HepG2 (cell line): ENCODE data around the gene CD164L2. TPM values are rescaled to one million over a fixed set of nuclear protein-coding genes. Genes with fewer than 3 reads are reported as not detected.

ENCODE experiments used
- AFF4 ChIP-seq: sonication (generic); formaldehyde crosslinking; IDR thresholded peaks from 2 replicates; pipeline ENCODE4 v1.4.0; 2020; ENCODE audit warnings: missing genetic modification reagents
- HNF4G ChIP-seq, 2 experiments: sonication (generic) in 1 of 2; formaldehyde crosslinking in 1 of 2; IDR thresholded peaks; 2 replicates each; pipeline versions ENCODE4 v1.4.0 to v1.6.1; 2011 to 2020; ENCODE audit warnings: borderline replicate concordance in 2 of 2, low read depth in 2 of 2, mild to moderate bottlenecking in 2 of 2, low read length in 1 of 2, missing genetic modification reagents in 1 of 2, moderate library complexity in 1 of 2
- MAZ ChIP-seq, 2 experiments: sonication (generic) in 1 of 2; formaldehyde crosslinking in 1 of 2; IDR thresholded peaks; 2 replicates each; pipeline versions ENCODE4 v1.5.0 to v1.6.1; 2012 to 2020; ENCODE audit warnings: low read depth in 2 of 2, mild to moderate bottlenecking in 2 of 2, borderline replicate concordance in 1 of 2, improper control_type of control experiment in 1 of 2, low read length in 1 of 2, missing genetic modification reagents in 1 of 2, moderate library complexity in 1 of 2
- NFKBIZ ChIP-seq: IDR thresholded peaks from 2 replicates; pipeline ENCODE4 v1.6.1; 2018; ENCODE audit warnings: missing genetic modification reagents, missing compliant biosample characterization
- PRDM10 ChIP-seq: sonication (generic); formaldehyde crosslinking; IDR thresholded peaks from 2 replicates; pipeline ENCODE4 v1.4.0; 2020; ENCODE audit warnings: low read depth, missing genetic modification reagents
- REST ChIP-seq, 2 experiments: IDR thresholded peaks; 2 replicates each; pipeline ENCODE4 v1.6.1; 2011 to 2012; ENCODE audit warnings: low read length in 2 of 2, borderline replicate concordance in 1 of 2, low read depth in 1 of 2, mild to moderate bottlenecking in 1 of 2, moderate library complexity in 1 of 2
- SMAD3 ChIP-seq: sonication (generic); formaldehyde crosslinking; IDR thresholded peaks from 2 replicates; pipeline ENCODE4 v1.4.0; 2020; ENCODE audit warnings: missing genetic modification reagents
- SMARCE1 ChIP-seq: fragments of 450-650 bp; IDR thresholded peaks from 2 replicates; pipeline ENCODE4 v1.6.1; 2017; ENCODE audit warnings: borderline replicate concordance
- SP2 ChIP-seq: sonication (generic); formaldehyde crosslinking; IDR thresholded peaks from 2 replicates; pipeline ENCODE4 v1.5.1; 2020; ENCODE audit warnings: mild to moderate bottlenecking, missing genetic modification reagents
- SP5 ChIP-seq: IDR thresholded peaks from 2 replicates; pipeline ENCODE4 v1.6.1; 2016; ENCODE audit warnings: low read depth, borderline replicate concordance
- ZBTB1 ChIP-seq: sonication (generic); formaldehyde crosslinking; IDR thresholded peaks from 2 replicates; pipeline ENCODE4 v1.4.0; 2020; ENCODE audit warnings: missing genetic modification reagents, borderline replicate concordance
- ZFYVE20 ChIP-seq: sonication (generic); formaldehyde crosslinking; IDR thresholded peaks from 2 replicates; pipeline ENCODE4 v1.8.0; 2023; ENCODE audit warnings: low read depth, mild to moderate bottlenecking, moderate library complexity, missing genetic modification reagents, borderline replicate concordance
- ZNF10 ChIP-seq: sonication (generic); formaldehyde crosslinking; IDR thresholded peaks from 2 replicates; pipeline ENCODE4 v1.4.0; 2020; ENCODE audit warnings: mild to moderate bottlenecking, low read depth, missing genetic modification reagents, borderline replicate concordance
- ZNF136 ChIP-seq: sonication (generic); formaldehyde crosslinking; IDR thresholded peaks from 2 replicates; pipeline ENCODE4 v1.8.1; 2022; ENCODE audit warnings: low read depth, mild to moderate bottlenecking, moderate library complexity, missing genetic modification reagents
- ZNF570 ChIP-seq: sonication (generic); formaldehyde crosslinking; IDR thresholded peaks from 2 replicates; pipeline ENCODE4 v1.4.0; 2020; ENCODE audit warnings: mild to moderate bottlenecking, missing genetic modification reagents, borderline replicate concordance
- ZNF672 ChIP-seq: sonication (generic); formaldehyde crosslinking; IDR thresholded peaks from 2 replicates; pipeline ENCODE4 v1.8.1; 2022; ENCODE audit warnings: missing genetic modification reagents
- polyA plus RNA-seq, 8 experiments: library from polyadenylated mRNA; depleted of rRNA in 3 of 8; stranded (reverse) in 7 of 8; unstranded in 1 of 8; fragments of >200 nt; fragmentation: Illumina TruSeq in 4 of 8; extraction: Trizol in 4 of 8; gene quantifications; 2 replicates each; pipeline versions ENCODE4 v1.2.1 to v1.2.3, GENCODE V29; 2011 to 2016; ENCODE audit warnings: low read depth in 4 of 8, missing spikeins in 1 of 8, mixed read lengths in 1 of 8; ENCODE audit not compliant: insufficient read depth in 1 of 8
- total RNA-seq, 5 experiments: library from RNA; depleted of rRNA; stranded (reverse); fragments of >200 nt; fragmentation: Illumina TruSeq; extraction: Trizol; gene quantifications; 2 replicates each; pipeline ENCODE4 v1.2.3, GENCODE V29; 2016; ENCODE audit warnings: low read depth in 1 of 5

The CD164L2 gene
- total and polyA plus RNA-seq, 2 of the 13 experiments (the other 11 are each of a cell fraction or from before 2014, with no cell fraction given), result not detected

DNA sequence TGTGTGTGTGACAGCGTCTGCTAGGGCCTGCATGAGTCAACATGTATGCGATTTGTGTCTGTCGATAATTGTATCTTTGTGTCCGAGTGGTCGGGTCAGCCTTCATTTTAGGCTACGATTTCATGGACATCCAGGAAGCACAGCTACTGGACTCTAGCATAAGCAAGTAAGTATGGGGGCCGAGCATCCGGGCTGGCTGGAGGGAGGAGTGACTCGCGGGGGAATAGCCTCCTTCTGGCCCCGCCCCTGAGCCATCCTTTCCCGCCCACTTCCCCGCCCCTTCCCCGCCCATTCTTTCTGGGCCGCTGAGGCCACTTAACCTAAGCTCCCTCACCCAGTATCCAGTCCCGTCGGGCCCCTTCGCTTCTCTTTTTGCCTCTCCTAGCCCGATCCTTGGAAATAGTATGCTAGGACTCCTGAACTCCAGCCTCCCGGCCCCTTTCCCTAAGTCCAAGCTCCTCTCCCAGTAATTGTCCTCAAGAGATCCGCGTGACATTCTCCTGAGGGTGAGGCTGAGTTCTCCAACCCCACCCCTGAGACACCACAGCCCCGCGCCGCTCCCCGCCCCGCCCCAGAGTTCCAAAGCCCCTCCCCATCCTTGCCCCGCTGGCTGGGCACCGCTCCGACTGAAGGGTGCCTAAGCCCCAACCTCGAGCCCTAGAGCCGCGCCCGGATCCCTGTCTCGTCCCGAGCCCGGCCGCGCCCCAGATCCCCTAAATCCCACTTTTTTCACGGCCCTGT is 17.6 kb downstream of the CD164L2 start (continued):
- TF ChIP-seq MAZ (IDR thresholded peaks at IDR 0.05; ENCODE audit: borderline replicate concordance, low read depth, low read length) (peak; percentile 72), MAZ (CRISPR knock-in tag; IDR thresholded peaks at IDR 0.05; ENCODE audit: low read depth) (0 out of 2 replicates have a peak, but pooled peaks have one; percentile 30), ZBTB1 (CRISPR knock-in tag) (no peak), ZNF672 (CRISPR knock-in tag) (no peak), SP5 (CRISPR knock-in tag) (peak; percentile 84), NFKBIZ (CRISPR knock-in tag) (no peak), ZNF136 (CRISPR knock-in tag) (no peak), REST (IDR thresholded peaks at IDR 0.05; ENCODE audit: borderline replicate concordance in 1 of 2, low read depth in 1 of 2, low read length in 2 of 2) (no peak), SMARCE1 (no peak), PRDM10 (peak; percentile 66; the same call in 1 of the 2 replicates), SP2 (CRISPR knock-in tag) (no peak), AFF4 (CRISPR knock-in tag) (no peak), ZFYVE20 (CRISPR knock-in tag) (no peak), HNF4G (IDR thresholded peaks at IDR 0.05; ENCODE audit: borderline replicate concordance, low read depth, low read length) (no peak), HNF4G (CRISPR knock-in tag; IDR thresholded peaks at IDR 0.05; ENCODE audit: borderline replicate concordance, low read depth) (no peak), SMAD3 (CRISPR knock-in tag) (no peak), ZNF10 (CRISPR knock-in tag) (no peak), ZNF570 (CRISPR knock-in tag) (no peak)
